Esophagus squamous epithelium (tissue), 5 donors: ENCODE data around the gene NSUN6. TPM values are rescaled to one million over a fixed set of nuclear protein-coding genes. Genes with fewer than 3 reads are reported as not detected.
"Not testable (repeated sequence)": the region's sequence is repeated elsewhere in the genome, so short reads cannot be mapped to it uniquely, and the experiment has no call there.

Source experiments
- DNase-seq: peaks from one replicate; lab custom pipeline; 2025; lab: John Stamatoyannopoulos, UW
- H3K27ac ChIP-seq, 4 donors: fragments of 200-600 bp; sonication (generic); one replicate each; pipeline ENCODE4 v1.5.1; 2016 to 2019; ENCODE audit warnings: mild to moderate bottlenecking in 1 of 4
- H3K27me3 ChIP-seq, 4 donors: fragments of 200-600 bp; sonication (generic); 1 replicate in 3 of 4; 2 replicates in 1 of 4; pipeline versions ENCODE4 v1.5.1 to v1.6.0; 2017 to 2021; ENCODE audit warnings: antibody characterized with exemption in 1 of 4
- H3K36me3 ChIP-seq, 3 donors: fragments of 200-600 bp; sonication (generic); one replicate each; pipeline ENCODE4 v1.5.1; 2016 to 2019
- H3K4me1 ChIP-seq, 3 donors: fragments of 200-600 bp; sonication (generic); one replicate each; pipeline ENCODE4 v1.5.1; 2017 to 2019
- H3K4me3 ChIP-seq, 4 donors: fragments of 200-600 bp; sonication (generic); 1 replicate in 3 of 4; 2 replicates in 1 of 4; pipeline ENCODE4 v1.5.1; 2016 to 2019; ENCODE audit warnings: mild to moderate bottlenecking in 2 of 4, moderate library complexity in 1 of 4
- H3K9me3 ChIP-seq, 3 donors: fragments of 200-600 bp; sonication (generic); one replicate each; pipeline ENCODE4 v1.5.1; 2016 to 2019
- CTCF ChIP-seq, 6 experiments: fragments of 450-650 bp in 4 of 6; fragments of 200-600 bp in 2 of 6; sonication (generic) in 2 of 6; IDR thresholded peaks; one replicate each; pipeline ENCODE4 v1.5.1; 2016 to 2019; ENCODE audit warnings: antibody characterized with exemption in 6 of 6, mild to moderate bottlenecking in 4 of 6, moderate library complexity in 4 of 6
- POLR2A ChIP-seq, 4 donors: fragments of 450-650 bp; IDR thresholded peaks; one replicate each; pipeline ENCODE4 v1.6.1; 2017; ENCODE audit warnings: antibody characterized with exemption in 4 of 4, mild to moderate bottlenecking in 4 of 4, moderate library complexity in 3 of 4
- WGBS, 2 donors: methylation state at CpG; one replicate each; pipeline ENCODE4 v1.1.5; 2018; 5-methylcytosine and 5-hydroxymethylcytosine counted together
- intact Hi-C: fragments of 100-400 bp; cut with DNase I; formaldehyde crosslinking; loops from one replicate; pipeline ENCODE4 v1.15.0; 2022
- total RNA-seq, 4 donors: library from RNA; depleted of rRNA; stranded (reverse); fragments of >200 nt; gene quantifications; one replicate each; pipeline ENCODE4 v1.1.0, GENCODE V29; 2016
- donor health status: DM: yes; HTN: yes; CAD: no.

The NSUN6 gene
- total RNA-seq, 4 donors from 2014 or later = 3.4 to 10.1 (median 5.6) TPM

DNA sequence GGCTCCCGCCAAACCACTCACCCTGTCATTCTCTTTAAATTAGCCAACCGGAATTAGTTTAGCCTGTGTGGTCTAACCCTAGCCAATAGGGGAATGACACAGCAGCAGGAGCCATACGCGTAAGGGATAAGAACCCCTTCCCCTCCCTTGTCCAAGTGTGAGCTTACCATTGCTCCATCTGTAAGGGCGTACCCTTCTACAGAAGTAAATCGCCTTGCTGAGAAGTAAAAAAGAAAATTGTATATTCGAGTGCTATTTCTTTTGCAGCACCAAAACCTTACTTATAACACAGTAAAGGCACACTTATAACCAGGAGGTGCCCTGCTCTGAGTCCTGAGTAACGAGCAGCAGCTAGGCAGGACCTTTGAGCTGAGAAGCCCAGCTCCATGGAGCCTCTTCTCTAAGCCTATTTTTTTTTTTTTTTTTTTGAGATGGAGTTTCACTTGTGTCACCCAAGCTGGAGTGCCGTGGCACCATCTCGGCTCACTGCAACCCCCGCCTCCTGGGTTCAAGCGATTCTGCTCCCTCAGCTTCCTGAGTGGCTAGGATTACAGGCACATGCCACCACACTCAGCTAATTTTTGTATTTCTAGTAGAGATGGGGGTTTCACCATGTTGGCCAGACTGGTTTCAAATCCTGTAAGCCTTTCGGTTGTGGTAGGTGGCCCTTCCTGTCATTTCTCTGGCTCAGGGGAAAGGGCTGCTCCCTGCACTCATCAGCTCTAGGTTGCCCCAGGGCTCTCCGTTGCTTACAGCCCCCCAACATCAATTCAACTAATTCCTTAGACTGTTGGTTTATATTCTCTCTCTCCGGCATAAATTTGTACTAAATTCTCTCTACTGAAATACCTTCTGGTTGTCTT is 73.3 kb downstream of the NSUN6 start:
- Histone ChIP-seq H3K4me3 (no peak overlapping the region), H3K4me1 (no peaks in the 10 kb centered on the region), H3K9me3 (peaks cover 0 to 20% (median 0%) of the 10 kb centered on the region in 3 donors), H3K36me3 (peaks cover 0 to 83% (median 0%) of the 10 kb centered on the region in 3 donors), H3K27ac (no peak overlapping the region), H3K27me3 (no peaks in the 10 kb centered on the region)
- no peak for DNase-seq
- no peak for TF ChIP-seq CTCF (IDR thresholded peaks at IDR 0.05)
- TF ChIP-seq POLR2A (IDR thresholded peaks at IDR 0.05) = no peak
- intact Hi-C loops = no loop called here
- 93 to 96% methylated on average over 11 to 12 of the region's 15 CpGs for WGBS, 2 donors

DNA sequence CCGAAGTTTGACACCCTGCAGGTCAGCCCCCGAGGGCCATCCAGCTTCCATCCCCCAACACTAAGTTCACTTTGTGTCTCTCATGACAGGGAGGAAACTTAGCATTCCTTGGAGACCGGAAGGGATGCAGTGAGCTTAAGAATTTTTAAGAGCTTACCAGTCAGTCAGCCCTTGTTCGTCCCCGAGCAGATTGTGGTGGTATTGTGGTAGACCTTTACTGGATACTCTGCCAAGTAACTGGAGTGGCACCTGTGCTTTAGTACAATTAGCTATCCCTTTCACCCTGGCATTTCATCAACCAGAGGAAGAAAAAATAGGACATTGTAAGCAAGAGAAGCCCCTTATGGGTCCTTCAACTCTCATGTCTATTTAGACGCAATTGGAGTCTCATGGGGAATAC is 74.8 kb downstream of the NSUN6 start:
- intact Hi-C loops = no loop called here
- Histone ChIP-seq H3K27ac (no peak overlapping the region), H3K27me3 (no peaks in the 10 kb centered on the region), H3K36me3 (peaks cover 0 to 70% (median 0%) of the 10 kb centered on the region in 3 donors), H3K4me3 (no peak overlapping the region), H3K9me3 (peaks cover 0 to 26% (median 0%) of the 10 kb centered on the region in 3 donors), H3K4me1 (no peaks in the 10 kb centered on the region)
- no peak for TF ChIP-seq CTCF (IDR thresholded peaks at IDR 0.05)
- TF ChIP-seq POLR2A (IDR thresholded peaks at IDR 0.05) = no peak
- no peak for DNase-seq
- WGBS, 2 donors = 87 to 88% methylated on average over 4 to 5 of the region's 6 CpGs

- TF ChIP-seq POLR2A (IDR thresholded peaks at IDR 0.05) = no peak
- no peak for TF ChIP-seq CTCF (IDR thresholded peaks at IDR 0.05)
- no peaks in the 10 kb centered on the region for H3K4me1 ChIP-seq
- H3K27me3 ChIP-seq = no peaks in the 10 kb centered on the region
- peaks cover 0 to 35% (median 0%) of the 10 kb centered on the region in 3 donors for H3K36me3 ChIP-seq
- DNase-seq = no peak
- 97% methylated on average over 8 of the region's 8 CpGs for WGBS, 2 donors
- intact Hi-C loops = no loop called here
- H3K9me3 ChIP-seq = peaks cover 0 to 20% (median 0%) of the 10 kb centered on the region in 3 donors
- H3K27ac ChIP-seq = no peak overlapping the region
- no peak overlapping the region for H3K4me3 ChIP-seq
Measured at GRCh38 chr10:18572959-18573561, 78.3 kb downstream of the NSUN6 start.

GRCh38 chr10:18571780-18572179 is 79.6 kb downstream of the NSUN6 start:
- no peak for TF ChIP-seq CTCF (IDR thresholded peaks at IDR 0.05)
- TF ChIP-seq POLR2A (IDR thresholded peaks at IDR 0.05) = no peak
- Histone ChIP-seq H3K9me3 (peaks cover 0 to 11% (median 0%) of the 10 kb centered on the region in 3 donors), H3K27ac (no peak overlapping the region), H3K27me3 (no peaks in the 10 kb centered on the region), H3K36me3 (peaks cover 0 to 22% (median 0%) of the 10 kb centered on the region in 3 donors), H3K4me3 (no peak overlapping the region), H3K4me1 (no peaks in the 10 kb centered on the region)
- intact Hi-C loops = no loop called here
- no peak for DNase-seq
- 93 to 94% methylated on average over 1 of the region's 1 CpG for WGBS, 2 donors

GRCh38 chr10:18571076-18571475 is 80.3 kb downstream of the NSUN6 start:
- Histone ChIP-seq H3K27ac (no peak overlapping the region), H3K4me1 (no peaks in the 10 kb centered on the region), H3K4me3 (no peak overlapping the region), H3K9me3 (peaks cover 0 to 17% (median 0%) of the 10 kb centered on the region in 3 donors), H3K36me3 (peaks cover 0 to 15% (median 0%) of the 10 kb centered on the region in 3 donors), H3K27me3 (no peaks in the 10 kb centered on the region)
- TF ChIP-seq CTCF (IDR thresholded peaks at IDR 0.05) (no peak), POLR2A (IDR thresholded peaks at IDR 0.05) (no peak)
- no peak for DNase-seq
- intact Hi-C loops = no loop called here

- Histone ChIP-seq H3K36me3 (peaks cover 0 to 12% (median 0%) of the 10 kb centered on the region in 3 donors), H3K9me3 (peaks cover 0 to 20% (median 0%) of the 10 kb centered on the region in 3 donors)
- H3K27ac ChIP-seq, DNase-seq, H3K27me3 ChIP-seq, intact Hi-C loops, H3K4me3 ChIP-seq, H3K4me1 ChIP-seq: not testable (repeated sequence)
- WGBS, 2 donors = 95% methylated on average over 2 of the region's 2 CpGs
Measured at GRCh38 chr10:18570386-18570785, 81.0 kb downstream of the NSUN6 start.
